ENCODE data around the gene DPP7.

Gene DPP7

GRCh38 chr9:137147793-137148160 is 33.2 kb upstream of the DPP7 start:
- 49% methylated on average over 24 of the region's 24 CpGs for WGBS
- no peak overlapping the region for H2BK120ac ChIP-seq (ENCODE audit: low read depth, low read length)
- no peak overlapping the region for H2AK5ac ChIP-seq (ENCODE audit: low read length, severe bottlenecking)
- no peak overlapping the region for H2BK15ac ChIP-seq (ENCODE audit: low read depth, poor library complexity, severe bottlenecking)
- H3K36me3 ChIP-seq (ENCODE audit: control insufficient read depth in 1 of 2, insufficient read depth in 2 of 2, low read depth in 1 of 2, low read length in 2 of 2) = no peaks in the 10 kb centered on the region
- no peak overlapping the region for H2AFZ ChIP-seq (ENCODE audit: low read depth, low read length)
- DNase-seq = no peak
- no peak overlapping the region for H3K4ac ChIP-seq (ENCODE audit: low read depth in 1 of 2, low read length in 2 of 2)
- peaks cover 8 to 40% of the 10 kb centered on the region in 2 experiments for H3K27me3 ChIP-seq (ENCODE audit: control insufficient read depth in 1 of 2, insufficient read depth in 1 of 2, low read length in 2 of 2)
- no peak overlapping the region for H3K18ac ChIP-seq (ENCODE audit: low read depth in 1 of 2, low read length in 2 of 2)
- H3K14ac ChIP-seq (ENCODE audit: low read length in 2 of 2) = no peak overlapping the region
- H2BK12ac ChIP-seq (ENCODE audit: low read length in 2 of 2) = no peak overlapping the region
- H3K4me1 ChIP-seq (ENCODE audit: control insufficient read depth, insufficient read depth, low read depth, low read length) = peaks cover 8% of the 10 kb centered on the region
- no peak overlapping the region for H3K23ac ChIP-seq (ENCODE audit: low read length in 2 of 2)
- H3K4me3 ChIP-seq (ENCODE audit: insufficient read depth in 1 of 2, low read depth in 1 of 2, low read length in 2 of 2) = no peak overlapping the region
- H3K79me1 ChIP-seq (replicated peaks; ENCODE audit: low read length, poor library complexity, severe bottlenecking) = no peaks in the 10 kb centered on the region
- no peaks in the 10 kb centered on the region for H3K9me3 ChIP-seq (ENCODE audit: control insufficient read depth, low read length)
- H4K8ac ChIP-seq (ENCODE audit: low read length) = no peak overlapping the region
- no peak overlapping the region for H3K9ac ChIP-seq (ENCODE audit: low read length)
- no peak overlapping the region for H4K91ac ChIP-seq (ENCODE audit: low read length)
- no peak overlapping the region for H3K4me2 ChIP-seq (ENCODE audit: low read length, poor library complexity, severe bottlenecking)
- H2BK5ac ChIP-seq (ENCODE audit: low read depth, low read length, poor library complexity, severe bottlenecking) = no peak overlapping the region
- no peak overlapping the region for H3K27ac ChIP-seq (ENCODE audit: low read length, poor library complexity, severe bottlenecking)

- Histone ChIP-seq H3K14ac (ENCODE audit: low read length in 2 of 2) (no peak overlapping the region), H3K9me3 (ENCODE audit: control insufficient read depth, low read length) (no peaks in the 10 kb centered on the region), H3K36me3 (ENCODE audit: control insufficient read depth in 1 of 2, insufficient read depth in 2 of 2, low read depth in 1 of 2, low read length in 2 of 2) (no peaks in the 10 kb centered on the region), H3K9ac (ENCODE audit: low read length) (no peak overlapping the region), H3K4me1 (ENCODE audit: control insufficient read depth, insufficient read depth, low read depth, low read length) (peaks cover 8% of the 10 kb centered on the region), H2BK15ac (ENCODE audit: low read depth, poor library complexity, severe bottlenecking) (no peak overlapping the region), H2AK5ac (ENCODE audit: low read length, severe bottlenecking) (no peak overlapping the region), H3K23ac (ENCODE audit: low read length in 2 of 2) (no peak overlapping the region), H3K27me3 (ENCODE audit: control insufficient read depth in 1 of 2, insufficient read depth in 1 of 2, low read length in 2 of 2) (peaks cover 13 to 45% of the 10 kb centered on the region in 2 experiments), H3K27ac (ENCODE audit: low read length, poor library complexity, severe bottlenecking) (no peak overlapping the region), H3K79me1 (replicated peaks; ENCODE audit: low read length, poor library complexity, severe bottlenecking) (no peaks in the 10 kb centered on the region), H2BK5ac (ENCODE audit: low read depth, low read length, poor library complexity, severe bottlenecking) (no peak overlapping the region), H4K91ac (ENCODE audit: low read length) (no peak overlapping the region), H3K4me3 (ENCODE audit: insufficient read depth in 1 of 2, low read depth in 1 of 2, low read length in 2 of 2) (no peak overlapping the region), H3K18ac (ENCODE audit: low read depth in 1 of 2, low read length in 2 of 2) (no peak overlapping the region), H4K8ac (ENCODE audit: low read length) (no peak overlapping the region), H2BK120ac (ENCODE audit: low read depth, low read length) (no peak overlapping the region), H2BK12ac (ENCODE audit: low read length in 2 of 2) (no peak overlapping the region), H3K4me2 (ENCODE audit: low read length, poor library complexity, severe bottlenecking) (no peak overlapping the region), H2AFZ (ENCODE audit: low read depth, low read length) (no peak overlapping the region), H3K4ac (ENCODE audit: low read depth in 1 of 2, low read length in 2 of 2) (no peak overlapping the region)
- DNase-seq = no peak
- WGBS = 85% methylated on average over 26 of the region's 26 CpGs
Observed at GRCh38 chr9:137147091-137147792, 32.7 kb upstream of the DPP7 start.

- H3K79me1 ChIP-seq (replicated peaks; ENCODE audit: low read length, poor library complexity, severe bottlenecking) = no peaks in the 10 kb centered on the region
- no peak overlapping the region for H4K91ac ChIP-seq (ENCODE audit: low read length)
- no peak overlapping the region for H3K4me3 ChIP-seq (ENCODE audit: insufficient read depth in 1 of 2, low read depth in 1 of 2, low read length in 2 of 2)
- H3K18ac ChIP-seq (ENCODE audit: low read depth in 1 of 2, low read length in 2 of 2) = no peak overlapping the region
- peaks cover 20 to 52% of the 10 kb centered on the region in 2 experiments for H3K27me3 ChIP-seq (ENCODE audit: control insufficient read depth in 1 of 2, insufficient read depth in 1 of 2, low read length in 2 of 2)
- H2AK5ac ChIP-seq (ENCODE audit: low read length, severe bottlenecking) = no peak overlapping the region
- no peak overlapping the region for H2BK5ac ChIP-seq (ENCODE audit: low read depth, low read length, poor library complexity, severe bottlenecking)
- H2BK15ac ChIP-seq (ENCODE audit: low read depth, poor library complexity, severe bottlenecking) = no peak overlapping the region
- H3K23ac ChIP-seq (ENCODE audit: low read length in 2 of 2) = no peak overlapping the region
- H4K8ac ChIP-seq (ENCODE audit: low read length) = no peak overlapping the region
- H3K4me1 ChIP-seq (ENCODE audit: control insufficient read depth, insufficient read depth, low read depth, low read length) = peaks cover 8% of the 10 kb centered on the region
- no peak for DNase-seq
- 76% methylated on average over 5 of the region's 9 CpGs for WGBS
- no peak overlapping the region for H3K27ac ChIP-seq (ENCODE audit: low read length, poor library complexity, severe bottlenecking)
- H3K9me3 ChIP-seq (ENCODE audit: control insufficient read depth, low read length) = no peaks in the 10 kb centered on the region
- H3K4ac ChIP-seq (ENCODE audit: low read depth in 1 of 2, low read length in 2 of 2) = no peak overlapping the region
- no peak overlapping the region for H3K4me2 ChIP-seq (ENCODE audit: low read length, poor library complexity, severe bottlenecking)
- no peak overlapping the region for H2BK12ac ChIP-seq (ENCODE audit: low read length in 2 of 2)
- H3K9ac ChIP-seq (ENCODE audit: low read length) = no peak overlapping the region
- no peak overlapping the region for H2BK120ac ChIP-seq (ENCODE audit: low read depth, low read length)
- H2AFZ ChIP-seq (ENCODE audit: low read depth, low read length) = no peak overlapping the region
- no peak overlapping the region for H3K14ac ChIP-seq (ENCODE audit: low read length in 2 of 2)
- H3K36me3 ChIP-seq (ENCODE audit: control insufficient read depth in 1 of 2, insufficient read depth in 2 of 2, low read depth in 1 of 2, low read length in 2 of 2) = no peaks in the 10 kb centered on the region
Observed at GRCh38 chr9:137146527-137146918, 32.0 kb upstream of the DPP7 start.

GRCh38 chr9:137145731-137146526 is 31.4 kb upstream of the DPP7 start:
- Histone ChIP-seq H3K27me3 (ENCODE audit: control insufficient read depth in 1 of 2, insufficient read depth in 1 of 2, low read length in 2 of 2) (peaks cover 26 to 58% of the 10 kb centered on the region in 2 experiments), H3K9me3 (ENCODE audit: control insufficient read depth, low read length) (no peaks in the 10 kb centered on the region), H3K79me1 (replicated peaks; ENCODE audit: low read length, poor library complexity, severe bottlenecking) (no peaks in the 10 kb centered on the region), H3K23ac (ENCODE audit: low read length in 2 of 2) (no peak overlapping the region), H3K4me1 (ENCODE audit: control insufficient read depth, insufficient read depth, low read depth, low read length) (peaks cover 8% of the 10 kb centered on the region), H3K4me3 (ENCODE audit: insufficient read depth in 1 of 2, low read depth in 1 of 2, low read length in 2 of 2) (no peak overlapping the region), H2BK15ac (ENCODE audit: low read depth, poor library complexity, severe bottlenecking) (no peak overlapping the region), H2AFZ (ENCODE audit: low read depth, low read length) (no peak overlapping the region), H3K4ac (ENCODE audit: low read depth in 1 of 2, low read length in 2 of 2) (no peak overlapping the region), H2BK5ac (ENCODE audit: low read depth, low read length, poor library complexity, severe bottlenecking) (no peak overlapping the region), H3K9ac (ENCODE audit: low read length) (no peak overlapping the region), H2BK120ac (ENCODE audit: low read depth, low read length) (no peak overlapping the region), H3K36me3 (ENCODE audit: control insufficient read depth in 1 of 2, insufficient read depth in 2 of 2, low read depth in 1 of 2, low read length in 2 of 2) (no peaks in the 10 kb centered on the region), H3K18ac (ENCODE audit: low read depth in 1 of 2, low read length in 2 of 2) (no peak overlapping the region), H2AK5ac (ENCODE audit: low read length, severe bottlenecking) (no peak overlapping the region), H4K91ac (ENCODE audit: low read length) (no peak overlapping the region), H3K14ac (ENCODE audit: low read length in 2 of 2) (no peak overlapping the region), H2BK12ac (ENCODE audit: low read length in 2 of 2) (no peak overlapping the region), H3K4me2 (ENCODE audit: low read length, poor library complexity, severe bottlenecking) (no peak overlapping the region), H4K8ac (ENCODE audit: low read length) (no peak overlapping the region), H3K27ac (ENCODE audit: low read length, poor library complexity, severe bottlenecking) (no peak overlapping the region)
- WGBS = 65% methylated on average over 48 of the region's 49 CpGs
- no peak for DNase-seq

All from mesenchymal stem cell (in vitro differentiated cells and primary cell).